ENCODE data around the gene EDEM3. TPM values are rescaled to one million over a fixed set of nuclear protein-coding genes. Genes with fewer than 3 reads are reported as not detected.

The EDEM3 gene
- total and polyA plus RNA-seq, 9 of the 15 experiments (the other 6 are each of a cell fraction or from before 2014, with no cell fraction given) = 15.8 to 46.6 (median 28.0) TPM

DNA sequence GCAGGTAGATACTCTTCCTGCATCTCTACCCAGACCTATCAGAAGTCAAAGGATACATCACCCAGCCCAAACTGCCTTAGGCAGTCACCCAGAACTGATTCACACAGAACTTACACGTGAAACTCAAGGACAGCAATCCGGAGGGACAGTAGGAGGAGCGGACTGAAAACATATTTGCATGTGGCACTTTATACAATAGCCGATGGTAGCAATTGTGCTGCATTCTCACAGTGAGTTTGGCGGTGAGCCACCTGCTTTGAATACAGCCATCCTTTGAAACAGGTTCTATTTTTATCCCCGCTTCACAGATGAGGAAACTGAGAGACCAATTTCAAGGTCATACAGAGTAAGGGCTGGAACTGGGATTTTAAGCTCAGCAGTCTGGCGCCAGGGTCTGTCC, 69.5 kb downstream of the EDEM3 start (continued):
- TF ChIP-seq KDM4B (IDR thresholded peaks at IDR 0.05; ENCODE audit: borderline replicate concordance in 2 of 2, low read depth in 1 of 2) = no peak
- TF ChIP-seq NCOA2 (IDR thresholded peaks at IDR 0.05; ENCODE audit: partially characterized antibody in 2 of 2) = no peak
- TF ChIP-seq ESRRA (IDR thresholded peaks at IDR 0.05; ENCODE audit: borderline replicate concordance, low read depth) = peak; percentile 81
- TF ChIP-seq TOE1 (IDR thresholded peaks at IDR 0.05; ENCODE audit: borderline replicate concordance) = no peak
- no peak for TF ChIP-seq TOE1 (CRISPR knock-in tag; IDR thresholded peaks at IDR 0.05; ENCODE audit: borderline replicate concordance, low read depth)
- TF ChIP-seq YY1 (IDR thresholded peaks at IDR 0.05; ENCODE audit: borderline replicate concordance in 1 of 3, control insufficient read depth in 1 of 3, extremely low read depth in 1 of 3, insufficient read depth in 3 of 3, insufficient read length in 1 of 3, insufficient replicate concordance in 2 of 3, low read depth in 1 of 3, low read length in 2 of 3) = no peak
- TF ChIP-seq NR2C1 (IDR thresholded peaks at IDR 0.05) = no peak
- no peak for TF ChIP-seq NR2C1 (tag; IDR thresholded peaks at IDR 0.05)
- TF ChIP-seq ZBTB8A (IDR thresholded peaks at IDR 0.05; ENCODE audit: partially characterized antibody) = no peak
- TF ChIP-seq FOXM1 (IDR thresholded peaks at IDR 0.05; ENCODE audit: low read depth) = no peak
- TF ChIP-seq FOXM1 (CRISPR knock-in tag; IDR thresholded peaks at IDR 0.05; ENCODE audit: low read depth) = no peak
- TF ChIP-seq, protein P1, sequence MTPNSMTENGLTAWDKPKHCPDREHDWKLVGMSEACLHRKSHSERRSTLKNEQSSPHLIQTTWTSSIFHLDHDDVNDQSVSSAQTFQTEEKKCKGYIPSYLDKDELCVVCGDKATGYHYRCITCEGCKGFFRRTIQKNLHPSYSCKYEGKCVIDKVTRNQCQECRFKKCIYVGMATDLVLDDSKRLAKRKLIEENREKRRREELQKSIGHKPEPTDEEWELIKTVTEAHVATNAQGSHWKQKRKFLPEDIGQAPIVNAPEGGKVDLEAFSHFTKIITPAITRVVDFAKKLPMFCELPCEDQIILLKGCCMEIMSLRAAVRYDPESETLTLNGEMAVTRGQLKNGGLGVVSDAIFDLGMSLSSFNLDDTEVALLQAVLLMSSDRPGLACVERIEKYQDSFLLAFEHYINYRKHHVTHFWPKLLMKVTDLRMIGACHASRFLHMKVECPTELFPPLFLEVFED (CRISPR knock-in tag; conservative IDR thresholded peaks at IDR 0.05) = no peak
- TF ChIP-seq MAFG (tag; conservative IDR thresholded peaks at IDR 0.05) = 0 out of 2 replicates have a peak, but pooled peaks have one; percentile 6
- TF ChIP-seq CBX1 (IDR thresholded peaks at IDR 0.05; ENCODE audit: low read depth) = no peak
- TF ChIP-seq CAMTA2 (CRISPR knock-in tag; conservative IDR thresholded peaks at IDR 0.05) = no peak
- no peak for TF ChIP-seq KLF13 (tag; IDR thresholded peaks at IDR 0.05; ENCODE audit: borderline replicate concordance, low read depth)

Data from K562 (cell line).